Mammary epithelial cell (primary cell): ENCODE measurements around the gene GLDC.

ENCODE experiments used
- EZH2 ChIP-seq: IDR thresholded peaks from 2 replicates; pipeline ENCODE4 v1.6.1; 2012; ENCODE audit warnings: low read length, inconsistent platforms, borderline replicate concordance
- TF ChIP-seq, protein P1 (sequence below), 2 donors: IDR thresholded peaks in 1 of 2; conservative IDR thresholded peaks in 1 of 2; 2 replicates each; pipeline ENCODE4 v1.5.1; 2011 to 2012; ENCODE audit warnings: inconsistent platforms in 2 of 2, low read length in 2 of 2, mild to moderate bottlenecking in 2 of 2, control low read depth in 1 of 2, low read depth in 1 of 2; ENCODE audit not compliant: insufficient read depth in 1 of 2; ENCODE audit errors: extremely low read depth in 1 of 2

- TF ChIP-seq, protein P1, sequence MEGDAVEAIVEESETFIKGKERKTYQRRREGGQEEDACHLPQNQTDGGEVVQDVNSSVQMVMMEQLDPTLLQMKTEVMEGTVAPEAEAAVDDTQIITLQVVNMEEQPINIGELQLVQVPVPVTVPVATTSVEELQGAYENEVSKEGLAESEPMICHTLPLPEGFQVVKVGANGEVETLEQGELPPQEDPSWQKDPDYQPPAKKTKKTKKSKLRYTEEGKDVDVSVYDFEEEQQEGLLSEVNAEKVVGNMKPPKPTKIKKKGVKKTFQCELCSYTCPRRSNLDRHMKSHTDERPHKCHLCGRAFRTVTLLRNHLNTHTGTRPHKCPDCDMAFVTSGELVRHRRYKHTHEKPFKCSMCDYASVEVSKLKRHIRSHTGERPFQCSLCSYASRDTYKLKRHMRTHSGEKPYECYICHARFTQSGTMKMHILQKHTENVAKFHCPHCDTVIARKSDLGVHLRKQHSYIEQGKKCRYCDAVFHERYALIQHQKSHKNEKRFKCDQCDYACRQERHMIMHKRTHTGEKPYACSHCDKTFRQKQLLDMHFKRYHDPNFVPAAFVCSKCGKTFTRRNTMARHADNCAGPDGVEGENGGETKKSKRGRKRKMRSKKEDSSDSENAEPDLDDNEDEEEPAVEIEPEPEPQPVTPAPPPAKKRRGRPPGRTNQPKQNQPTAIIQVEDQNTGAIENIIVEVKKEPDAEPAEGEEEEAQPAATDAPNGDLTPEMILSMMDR (conservative IDR thresholded peaks at IDR 0.05 in 1 of 2, IDR thresholded peaks at IDR 0.05 in 1 of 2; ENCODE audit: extremely low read depth in 1 of 2, insufficient read depth in 1 of 2, low read depth in 1 of 2, low read length in 2 of 2), result no peak
- no peak for TF ChIP-seq EZH2
These were observed 11.1 kb downstream of the GLDC start for GRCh38 chr9:6634444-6634843.
